SHP77 treated with DMSO at 0.1 percent for 48 hours (cell line): ENCODE data around the gene ERBB4.
"Not testable (repeated sequence)": the region's sequence is repeated elsewhere in the genome, so short reads cannot be mapped to it uniquely, and the experiment has no call there.

Source experiments
- DNase-seq: peaks from one replicate; lab custom pipeline; 2025; lab: John Stamatoyannopoulos, UW

The ERBB4 gene

DNA sequence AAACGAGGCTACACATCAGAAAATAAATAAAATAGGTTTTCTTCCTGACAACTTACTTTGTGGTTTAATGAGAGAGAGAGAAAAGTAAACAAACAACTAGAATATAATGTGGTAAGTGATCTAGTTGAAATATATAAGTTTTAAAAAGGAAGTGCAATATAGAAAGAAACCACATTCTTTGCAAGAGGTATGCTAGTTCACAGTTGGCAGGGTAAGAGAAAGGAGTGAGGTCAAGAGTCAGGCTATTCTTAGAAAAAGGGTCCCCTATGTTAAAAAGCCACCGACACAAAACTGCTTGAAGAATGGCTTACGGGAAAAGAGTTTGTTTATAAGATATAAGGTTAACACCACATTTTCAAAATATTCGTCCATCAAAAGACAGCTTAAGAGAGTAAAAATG lies 462.1 kb downstream of the ERBB4 start:
- DNase-seq = no peak

DNA sequence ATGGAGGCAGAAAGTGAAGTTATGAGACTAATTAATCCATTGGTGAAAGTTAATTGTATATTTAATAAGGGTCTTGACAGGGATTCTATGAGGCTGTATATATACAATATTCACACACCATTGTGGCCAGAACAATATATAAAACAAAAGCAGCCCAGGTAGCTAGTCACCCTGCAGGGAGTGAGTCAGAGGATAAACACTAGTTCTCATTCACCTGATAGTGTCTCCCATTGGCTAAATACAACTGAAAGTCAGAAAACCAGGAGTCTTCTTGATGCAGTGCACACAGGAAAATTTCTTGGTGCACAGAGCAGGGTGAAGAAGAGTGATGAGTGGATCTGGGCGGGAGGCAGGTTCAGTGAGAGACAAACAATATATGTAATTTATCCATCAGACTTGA lies 465.2 kb downstream of the ERBB4 start:
- DNase-seq = no peak

DNA sequence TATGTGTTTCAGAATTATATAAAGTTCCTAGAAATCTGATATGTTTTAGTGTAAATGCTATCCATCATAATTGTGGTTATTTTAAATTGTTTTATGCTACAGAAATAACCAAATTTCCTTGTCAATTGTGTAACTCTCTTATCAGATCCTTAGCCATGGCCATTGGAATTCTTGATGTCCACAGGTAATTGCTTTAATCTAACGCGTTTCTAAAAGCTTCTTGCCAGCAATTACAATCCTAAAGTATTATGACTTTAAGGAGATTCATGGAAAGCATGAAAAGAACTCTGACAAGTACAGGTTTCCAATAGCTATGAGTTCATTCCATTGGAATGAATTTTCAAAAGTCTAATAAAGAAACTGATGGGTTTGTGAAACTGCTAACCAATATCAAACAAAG lies 472.1 kb downstream of the ERBB4 start:
- DNase-seq = no peak

GRCh38 chr2:212064318-212064717 lies 474.3 kb downstream of the ERBB4 start:
- no peak for DNase-seq

- no peak for DNase-seq
Observed at GRCh38 chr2:212052412-212053159, 486.0 kb downstream of the ERBB4 start.

- no peak for DNase-seq
Observed at GRCh38 chr2:212050871-212051270, 487.7 kb downstream of the ERBB4 start.

DNA sequence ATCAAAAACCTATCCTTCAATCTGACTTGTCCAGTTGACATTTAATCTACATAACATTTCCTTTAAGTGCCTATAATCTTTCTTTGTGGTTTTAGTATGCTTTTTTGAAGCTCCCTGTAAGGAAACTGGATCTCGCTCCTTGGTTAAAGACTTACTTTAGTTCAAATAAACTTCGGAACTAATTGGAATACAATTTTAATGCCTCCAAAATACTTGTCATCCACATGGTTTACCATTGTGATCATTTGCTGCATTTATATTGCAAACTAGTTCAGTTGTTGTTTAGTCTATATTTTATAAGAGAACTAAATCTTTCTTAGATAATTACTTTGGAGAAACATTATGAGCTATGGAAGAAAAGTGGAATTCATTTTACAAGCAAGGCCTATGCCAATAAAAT lies 496.0 kb downstream of the ERBB4 start:
- no peak for DNase-seq

DNA sequence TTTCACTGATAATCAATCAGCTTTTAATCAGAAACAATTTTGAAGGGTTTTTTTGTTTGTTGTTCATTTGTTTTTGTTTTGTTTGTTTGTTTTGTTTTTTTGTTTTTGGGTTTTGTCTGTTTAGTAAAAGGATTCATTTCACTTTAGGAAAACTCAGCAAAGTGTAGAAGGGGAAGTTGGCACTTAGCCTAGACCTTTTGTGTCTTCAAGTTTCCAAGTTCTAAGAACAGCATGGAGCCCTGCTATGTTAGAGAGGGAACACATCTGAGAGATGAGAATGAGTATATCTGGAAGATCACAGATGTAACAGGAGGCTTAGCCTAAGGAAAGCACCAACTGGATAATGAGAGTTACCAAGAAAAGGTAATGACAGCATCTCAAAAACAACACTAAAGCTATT lies 501.5 kb downstream of the ERBB4 start:
- DNase-seq = no peak

- DNase-seq = no peak
Observed at GRCh38 chr2:212034841-212035585, 503.6 kb downstream of the ERBB4 start.

DNA sequence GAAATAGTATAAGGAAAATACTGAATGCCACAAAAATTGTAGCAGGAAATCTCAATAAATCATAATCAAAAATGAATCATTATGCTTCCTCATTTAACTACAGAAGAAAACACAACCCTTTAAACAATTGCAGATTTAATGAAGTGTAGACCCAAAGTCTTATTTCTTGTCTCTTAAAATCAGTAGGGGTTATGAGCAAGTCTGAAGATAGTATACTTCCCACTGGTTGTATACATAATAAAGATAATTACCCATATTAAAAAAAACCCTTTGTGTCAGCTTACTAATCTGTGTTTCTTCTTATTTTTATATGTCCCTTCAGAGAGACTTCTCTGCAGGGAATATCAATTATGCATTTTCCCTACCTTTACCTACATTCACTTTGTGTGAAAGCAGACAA lies 504.7 kb downstream of the ERBB4 start:
- no peak for DNase-seq

- no peak for DNase-seq
Observed at GRCh38 chr2:212032536-212033219, 505.9 kb downstream of the ERBB4 start.

- DNase-seq = no peak
Observed at GRCh38 chr2:212032032-212032431, 506.6 kb downstream of the ERBB4 start.

DNA sequence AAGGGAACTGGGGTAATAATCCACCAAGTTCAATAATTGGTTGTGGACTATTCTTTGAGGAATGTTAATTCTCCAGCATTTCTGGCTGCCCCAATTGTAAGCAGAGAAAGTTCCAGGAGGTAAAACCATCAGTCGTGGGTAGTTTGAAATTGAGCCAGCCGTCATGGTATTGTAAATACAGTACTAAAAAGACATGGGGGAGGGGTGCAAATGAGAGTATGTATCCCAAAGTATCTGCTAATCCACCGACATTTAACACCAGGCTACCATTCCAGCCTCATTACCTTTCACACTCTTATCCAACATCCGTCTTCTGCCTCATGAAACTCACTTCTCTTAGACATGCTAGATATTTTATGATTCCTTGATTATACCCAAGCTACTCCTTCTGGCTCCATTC lies 507.9 kb downstream of the ERBB4 start:
- no peak for DNase-seq

DNA sequence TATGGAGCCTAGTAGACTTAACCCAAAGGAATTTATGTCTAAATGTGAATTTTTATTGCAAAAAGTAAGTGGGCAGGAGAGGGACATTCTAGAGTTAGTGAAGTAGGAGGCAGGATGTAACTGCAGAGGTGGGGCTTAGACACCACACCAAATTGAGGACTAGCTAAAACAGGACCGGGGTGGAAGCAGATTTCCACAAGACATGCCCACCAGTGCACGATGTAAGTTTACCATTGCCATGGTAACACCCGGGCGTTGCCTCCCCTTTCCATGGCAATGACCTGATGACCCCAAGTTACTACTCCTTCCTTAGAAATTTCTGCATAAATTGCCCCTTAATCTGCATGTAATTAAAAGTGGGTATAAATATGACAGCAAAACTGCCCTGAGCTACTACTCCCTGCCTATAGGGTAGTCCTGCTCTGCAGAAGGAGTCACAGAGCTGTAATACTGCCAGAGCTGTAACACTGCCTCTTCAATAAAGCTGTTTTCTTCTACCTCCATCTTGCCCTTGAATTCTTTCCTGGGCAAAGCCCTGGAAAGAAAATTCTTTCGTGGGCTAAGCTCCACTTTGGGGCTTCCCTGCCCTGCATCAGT lies 509.7 kb downstream of the ERBB4 start:
- DNase-seq = no peak

DNA sequence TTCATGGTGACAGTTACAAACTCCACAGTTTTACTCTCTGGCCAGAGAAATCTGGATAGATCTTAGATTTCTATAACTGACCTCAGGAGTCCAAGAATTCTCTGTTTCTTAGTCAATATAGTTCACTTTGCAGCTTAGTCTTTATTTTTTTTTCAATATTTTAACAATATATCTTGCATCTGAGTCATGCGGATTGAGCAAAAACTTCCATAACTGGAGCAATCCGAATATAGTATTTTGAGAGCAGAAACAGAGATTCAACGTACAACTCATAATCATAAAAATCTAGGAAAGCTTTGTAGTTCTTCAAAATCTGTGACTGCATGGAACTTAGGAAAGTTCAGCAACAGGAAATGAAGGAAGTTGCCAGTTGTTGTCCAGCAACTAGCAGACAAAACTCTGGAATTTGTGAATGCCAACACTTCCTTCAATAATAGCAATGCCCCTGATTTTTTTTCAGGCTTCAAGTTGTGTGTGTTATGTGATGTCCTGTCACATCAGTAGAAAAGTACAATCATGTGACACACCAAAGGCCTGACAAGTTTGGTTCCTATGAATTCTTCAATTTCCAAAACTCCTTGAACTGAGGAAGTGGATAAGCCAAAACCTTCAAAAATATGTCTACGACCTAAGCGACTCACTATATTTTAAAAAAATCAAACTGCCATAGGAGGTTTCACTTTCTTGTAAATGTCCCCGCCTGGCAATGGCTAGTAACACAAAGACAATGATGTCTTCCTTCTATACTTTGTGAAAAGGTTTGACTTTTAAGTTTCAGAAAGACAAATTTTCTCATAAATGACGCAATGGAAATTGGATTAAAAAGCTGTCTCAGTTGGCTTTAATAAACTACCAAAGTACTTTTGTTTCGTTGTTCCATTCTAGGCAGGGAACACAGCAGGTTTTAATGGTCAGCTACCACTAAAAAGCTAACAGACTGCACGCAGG lies 510.6 kb downstream of the ERBB4 start:
- DNase-seq = no peak

GRCh38 chr2:212024040-212024439 lies 514.6 kb downstream of the ERBB4 start:
- no peak for DNase-seq

DNA sequence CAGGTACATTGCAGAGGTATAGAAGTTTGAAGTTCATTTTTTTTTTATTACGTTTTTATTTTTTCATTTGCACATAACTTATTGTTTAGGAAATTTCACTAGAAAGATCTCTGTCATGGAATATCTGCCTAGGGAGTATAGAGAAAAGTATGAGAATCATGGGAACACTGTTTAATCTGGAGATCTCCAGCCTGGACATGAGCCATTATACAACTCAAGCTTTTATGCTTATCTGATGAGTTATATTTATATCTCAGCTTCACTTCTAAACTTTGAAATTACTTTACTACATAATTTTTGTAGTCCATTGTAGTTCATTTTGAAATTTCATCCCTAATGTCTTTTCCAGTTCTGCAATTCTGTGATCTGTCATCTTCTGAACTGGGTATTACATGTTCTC lies 515.6 kb downstream of the ERBB4 start:
- DNase-seq = no peak

GRCh38 chr2:212021947-212022346 lies 516.7 kb downstream of the ERBB4 start:
- DNase-seq = no peak

- DNase-seq = no peak
Observed at GRCh38 chr2:212015588-212015987, 523.0 kb downstream of the ERBB4 start.

DNA sequence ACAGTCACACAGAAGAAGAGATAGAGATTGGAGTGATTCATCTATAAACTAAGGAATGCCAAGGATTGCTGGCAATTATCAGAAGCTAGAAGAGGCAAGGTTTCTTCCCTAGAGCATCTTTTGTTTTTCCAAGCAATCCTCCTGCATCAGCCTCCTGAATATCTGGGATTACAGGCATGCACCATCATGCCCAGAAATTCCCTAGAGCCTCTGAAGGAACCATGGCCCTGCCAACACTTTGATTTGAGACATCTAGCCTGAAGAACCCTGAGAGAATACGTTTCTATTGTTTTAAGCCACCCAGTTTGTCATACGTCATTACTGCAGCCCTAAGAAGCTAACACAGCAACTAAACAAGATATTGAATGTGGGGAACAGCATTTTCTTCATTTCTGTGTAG lies 525.0 kb downstream of the ERBB4 start:
- DNase-seq = no peak

DNA sequence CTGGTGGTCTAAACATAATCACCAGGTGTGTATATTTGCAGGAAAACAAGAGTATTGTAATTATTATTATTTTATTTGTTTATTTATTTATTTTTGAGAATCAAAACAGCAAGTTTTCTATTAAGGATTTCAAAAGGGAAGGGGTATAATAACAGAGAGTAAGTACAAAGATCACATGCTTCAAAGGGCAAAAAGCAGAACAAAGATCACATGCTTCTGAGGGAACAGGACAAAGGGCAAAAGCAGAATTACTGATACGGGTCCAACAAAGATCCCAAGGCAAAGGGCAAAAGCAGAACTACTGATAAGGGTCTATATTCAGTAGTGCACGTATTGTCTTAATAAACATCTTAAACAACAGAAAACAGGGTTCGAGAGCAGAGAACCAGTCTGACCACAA lies 528.3 kb downstream of the ERBB4 start:
- DNase-seq = not testable (repeated sequence)

GRCh38 chr2:212007972-212008371 lies 530.6 kb downstream of the ERBB4 start:
- DNase-seq = no peak
